ENCODE data around the gene IGFBP7. TPM values are rescaled to one million over a fixed set of nuclear protein-coding genes. Genes with fewer than 3 reads are reported as not detected.

IGFBP7 gene
- total and polyA plus RNA-seq, 10 of the 15 experiments (the other 5 are each of a cell fraction or from before 2014, with no cell fraction given): 0.69 to 1.9 (median 1.4) TPM; not detected in 5

DNA sequence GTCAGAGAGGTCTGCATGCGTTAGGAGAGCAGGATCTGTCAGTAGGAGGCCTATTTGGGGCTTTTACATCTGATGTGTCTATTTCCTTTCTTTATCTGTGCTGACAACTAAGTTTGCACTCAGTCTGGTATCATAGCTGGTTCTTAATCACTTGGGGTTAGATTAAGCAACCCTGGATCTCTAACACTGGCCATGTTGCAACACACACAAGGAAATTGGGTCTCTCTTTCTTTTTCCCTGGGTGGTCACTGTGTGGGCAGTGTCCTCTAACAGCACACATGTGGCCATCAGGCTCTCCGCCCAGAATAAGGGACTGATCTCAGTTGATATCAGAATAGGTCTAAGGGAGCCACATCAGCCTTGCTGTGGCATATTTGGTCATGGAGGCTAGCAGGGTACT lies 38.9 kb downstream of the IGFBP7 start (continued):
- TF ChIP-seq, protein P1, sequence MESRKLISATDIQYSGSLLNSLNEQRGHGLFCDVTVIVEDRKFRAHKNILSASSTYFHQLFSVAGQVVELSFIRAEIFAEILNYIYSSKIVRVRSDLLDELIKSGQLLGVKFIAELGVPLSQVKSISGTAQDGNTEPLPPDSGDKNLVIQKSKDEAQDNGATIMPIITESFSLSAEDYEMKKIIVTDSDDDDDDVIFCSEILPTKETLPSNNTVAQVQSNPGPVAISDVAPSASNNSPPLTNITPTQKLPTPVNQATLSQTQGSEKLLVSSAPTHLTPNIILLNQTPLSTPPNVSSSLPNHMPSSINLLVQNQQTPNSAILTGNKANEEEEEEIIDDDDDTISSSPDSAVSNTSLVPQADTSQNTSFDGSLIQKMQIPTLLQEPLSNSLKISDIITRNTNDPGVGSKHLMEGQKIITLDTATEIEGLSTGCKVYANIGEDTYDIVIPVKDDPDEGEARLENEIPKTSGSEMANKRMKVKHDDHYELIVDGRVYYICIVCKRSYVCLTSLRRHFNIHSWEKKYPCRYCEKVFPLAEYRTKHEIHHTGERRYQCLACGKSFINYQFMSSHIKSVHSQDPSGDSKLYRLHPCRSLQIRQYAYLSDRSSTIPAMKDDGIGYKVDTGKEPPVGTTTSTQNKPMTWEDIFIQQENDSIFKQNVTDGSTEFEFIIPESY (IDR thresholded peaks at IDR 0.05): no peak
- TF ChIP-seq JUND (IDR thresholded peaks at IDR 0.05; ENCODE audit: low read depth, low read length): no peak
- TF ChIP-seq NR2C1 (IDR thresholded peaks at IDR 0.05): no peak
- no peak for TF ChIP-seq RELA (IDR thresholded peaks at IDR 0.05; ENCODE audit: borderline replicate concordance, partially characterized antibody)
- TF ChIP-seq HDGF (IDR thresholded peaks at IDR 0.05): no peak
- TF ChIP-seq, protein P2, sequence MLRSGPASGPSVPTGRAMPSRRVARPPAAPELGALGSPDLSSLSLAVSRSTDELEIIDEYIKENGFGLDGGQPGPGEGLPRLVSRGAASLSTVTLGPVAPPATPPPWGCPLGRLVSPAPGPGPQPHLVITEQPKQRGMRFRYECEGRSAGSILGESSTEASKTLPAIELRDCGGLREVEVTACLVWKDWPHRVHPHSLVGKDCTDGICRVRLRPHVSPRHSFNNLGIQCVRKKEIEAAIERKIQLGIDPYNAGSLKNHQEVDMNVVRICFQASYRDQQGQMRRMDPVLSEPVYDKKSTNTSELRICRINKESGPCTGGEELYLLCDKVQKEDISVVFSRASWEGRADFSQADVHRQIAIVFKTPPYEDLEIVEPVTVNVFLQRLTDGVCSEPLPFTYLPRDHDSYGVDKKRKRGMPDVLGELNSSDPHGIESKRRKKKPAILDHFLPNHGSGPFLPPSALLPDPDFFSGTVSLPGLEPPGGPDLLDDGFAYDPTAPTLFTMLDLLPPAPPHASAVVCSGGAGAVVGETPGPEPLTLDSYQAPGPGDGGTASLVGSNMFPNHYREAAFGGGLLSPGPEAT (IDR thresholded peaks at IDR 0.05; ENCODE audit: low read depth): no peak

DNA sequence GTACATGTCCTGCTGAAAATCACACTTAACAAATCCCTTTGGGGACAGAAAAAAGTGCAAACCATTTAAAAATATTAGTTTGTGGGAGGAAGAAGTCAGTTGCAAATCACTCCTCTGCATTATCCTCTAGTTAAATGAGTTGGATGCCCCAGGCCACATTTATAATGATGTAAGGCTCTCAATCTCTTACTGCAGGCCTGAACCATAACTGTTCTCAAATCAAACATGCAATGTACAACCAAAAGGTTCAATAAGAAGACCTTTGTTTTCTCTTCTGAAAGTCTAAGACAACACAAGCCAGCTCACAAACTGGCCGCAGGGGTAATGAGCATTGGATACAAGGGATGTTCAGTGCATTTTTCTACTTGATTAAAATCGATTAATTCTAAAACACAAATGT lies 39.7 kb downstream of the IGFBP7 start:
- SMC1A ChIA-PET (ENCODE audit: uncharacterized antibody, unreplicated experiment): no interaction called here
- 14% methylated on average over 2 of the region's 2 CpGs for WGBS (ENCODE audit: insufficient coverage, insufficient replicate concordance, low lambda C conversion rate, missing lambda C conversion rate)
- FAIRE-seq: no peak
- ATAC-seq: no peak
- H3K4me3 ChIP-seq: no peak overlapping the region
- POLR2A ChIA-PET: no interaction called here
- H2AFZ ChIP-seq (ENCODE audit: control insufficient read depth, low read depth, low read length): no peak overlapping the region
- CTCF ChIA-PET: no interaction called here
- RAD21 ChIA-PET (ENCODE audit: unreplicated experiment): no interaction called here
- H3K9ac ChIP-seq (ENCODE audit: control insufficient read depth, insufficient read depth, low read length): no peak overlapping the region
- no peak overlapping the region for H3K27ac ChIP-seq (ENCODE audit: control insufficient read depth, insufficient read depth)
- no peak overlapping the region for H3K4me2 ChIP-seq (ENCODE audit: control insufficient read depth, insufficient read depth)
- no peak for DNase-seq (ENCODE audit: low read depth, low spot score)
- no peaks in the 10 kb centered on the region for H4K20me1 ChIP-seq (ENCODE audit: control insufficient read depth, insufficient read depth)
- H3K36me3 ChIP-seq (ENCODE audit: control insufficient read depth in 2 of 2, insufficient read depth in 2 of 2, low read length in 1 of 2): no peaks in the 10 kb centered on the region
- BruUV-seq (replicated peaks): no TSS peak
- intact Hi-C loops (cut with micrococcal nuclease; ENCODE audit: unreplicated experiment): no loop called here
- no peak for TF ChIP-seq FOXM1 (IDR thresholded peaks at IDR 0.05; ENCODE audit: low read depth, low read length)
- no peaks in the 10 kb centered on the region for H3K27me3 ChIP-seq (replicated peaks in 1 of 2; ENCODE audit: control insufficient read depth in 2 of 2, insufficient read depth in 2 of 2, low read length in 1 of 2)
- no peaks in the 10 kb centered on the region for H3K4me1 ChIP-seq (ENCODE audit: control insufficient read depth, insufficient read depth, low read length)
- no peaks in the 10 kb centered on the region for H3K9me3 ChIP-seq (replicated peaks; ENCODE audit: control insufficient read depth, insufficient read depth, low read length)
- in situ Hi-C loops (cut with MboI): no loop called here
- H3K79me2 ChIP-seq (ENCODE audit: control insufficient read depth, insufficient read depth, low read length): no peaks in the 10 kb centered on the region

Data from GM12878 (cell line).